ENCODE data around the gene FAM168B.

Gene FAM168B

DNA sequence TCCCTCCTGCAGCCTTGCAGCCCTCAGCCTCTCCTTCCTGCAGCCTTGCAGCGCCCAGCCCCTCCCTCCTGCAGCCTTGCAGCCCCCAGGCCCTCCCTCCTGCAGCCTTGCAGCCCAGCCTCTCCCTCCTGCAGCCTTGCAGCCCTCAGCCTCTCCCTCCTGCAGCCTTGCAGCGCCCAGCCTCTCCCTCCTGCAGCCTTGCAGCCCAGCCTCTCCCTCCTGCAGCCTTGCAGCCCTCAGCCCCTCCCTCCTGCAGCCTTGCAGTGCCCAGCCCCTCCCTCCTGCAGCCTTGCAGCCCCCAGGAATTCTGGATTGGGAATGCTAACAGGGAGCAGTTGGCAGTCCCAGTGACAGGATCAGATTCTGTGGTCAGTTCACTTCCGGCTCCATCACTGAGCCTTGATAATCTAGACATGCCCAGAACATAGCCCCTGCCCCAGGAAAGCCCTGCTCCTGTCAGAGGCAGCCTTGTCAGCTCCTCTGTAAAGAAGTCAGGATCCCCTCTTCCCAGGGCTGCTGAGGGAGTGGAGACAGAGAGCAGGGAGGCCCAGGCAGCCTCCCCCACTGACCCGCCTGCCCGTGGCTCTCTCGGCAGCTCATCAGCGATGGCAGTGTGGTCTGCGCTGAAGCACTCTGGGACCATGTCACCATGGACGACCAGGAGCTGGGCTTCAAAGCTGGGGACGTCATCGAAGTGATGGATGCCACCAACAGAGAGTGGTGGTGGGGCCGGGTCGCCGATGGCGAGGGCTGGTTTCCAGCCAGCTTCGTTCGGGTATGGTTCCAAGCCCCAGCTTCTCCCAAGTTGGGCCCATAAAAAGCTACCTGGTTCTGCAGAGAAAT is 54.8 kb downstream of the FAM168B start:
- DNase-seq, result no peak

DNA sequence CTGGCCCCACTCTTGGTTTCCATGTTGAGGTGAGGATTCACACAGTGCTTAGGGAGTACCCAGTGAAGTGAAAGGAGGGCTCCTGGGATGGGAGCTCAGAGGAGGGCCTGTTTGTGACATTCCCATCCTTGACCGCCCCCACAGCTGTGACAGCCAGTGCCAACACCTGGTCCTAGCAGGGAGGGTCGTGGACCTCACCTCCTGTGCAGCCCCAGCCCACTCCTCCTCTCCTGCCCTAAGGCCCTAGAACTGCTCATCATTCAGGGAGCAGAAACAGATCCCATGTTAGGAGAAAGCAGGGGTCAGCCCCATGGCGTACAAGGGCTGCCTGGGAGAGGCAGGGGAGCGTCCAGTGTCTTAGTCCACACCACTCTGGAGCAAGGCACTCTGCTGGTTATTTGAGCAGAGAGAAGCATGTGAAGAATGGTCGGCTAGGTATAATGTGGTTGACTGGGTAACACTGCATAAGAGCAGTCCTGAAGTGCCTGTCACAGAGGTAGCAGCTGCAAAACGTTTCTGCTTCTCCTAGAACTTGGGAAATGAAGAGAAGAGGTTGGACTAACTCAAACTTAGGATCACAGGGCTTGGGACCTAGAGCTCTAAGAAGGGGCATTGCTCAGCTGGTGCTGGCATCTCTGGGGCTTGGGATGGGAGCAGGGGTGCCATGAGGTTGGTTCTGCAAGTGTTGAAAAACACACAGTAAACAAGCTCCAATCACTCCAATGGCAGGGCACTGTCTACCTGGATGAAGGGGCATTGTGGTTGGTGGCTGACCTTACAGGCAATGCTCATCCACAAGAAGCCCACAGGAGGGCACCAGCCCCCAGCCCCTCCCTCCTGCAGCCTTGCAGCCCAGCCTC is 55.6 kb downstream of the FAM168B start:
- no peak for DNase-seq

DNA sequence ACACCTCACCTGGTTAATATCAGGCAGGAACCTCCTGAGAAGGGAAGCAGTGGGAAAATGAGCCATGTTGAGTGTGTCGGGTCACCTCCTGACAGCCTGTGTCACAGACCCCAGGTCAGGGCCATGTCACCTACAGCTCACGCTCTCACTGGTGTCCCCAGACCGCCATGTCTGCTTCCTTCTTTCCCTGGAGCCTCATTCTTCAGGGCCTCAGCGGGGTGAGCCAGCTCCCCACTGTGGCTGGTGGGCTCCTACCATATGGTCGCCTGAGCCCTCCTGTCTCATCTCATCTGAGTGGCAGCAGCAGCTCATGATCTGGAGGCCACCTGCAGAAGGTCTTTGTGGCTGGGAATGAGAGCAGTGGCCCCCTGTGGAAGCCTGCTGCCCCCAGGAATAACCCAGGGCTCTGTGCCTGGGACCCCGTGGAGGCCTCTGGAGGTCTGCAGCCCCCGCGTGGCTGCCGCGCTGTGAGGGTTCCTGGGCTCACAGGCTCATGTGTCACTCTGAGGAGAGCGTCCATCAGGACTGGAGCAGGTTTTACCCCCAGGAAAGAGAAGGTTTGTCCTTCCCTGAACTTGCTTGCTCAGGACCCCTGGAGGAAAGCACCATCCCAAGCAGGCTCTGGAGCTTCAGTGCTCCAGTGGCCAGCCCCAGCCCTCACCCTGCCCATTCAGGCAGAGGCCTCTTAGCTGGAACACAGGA is 56.4 kb downstream of the FAM168B start:
- no peak for DNase-seq

DNA sequence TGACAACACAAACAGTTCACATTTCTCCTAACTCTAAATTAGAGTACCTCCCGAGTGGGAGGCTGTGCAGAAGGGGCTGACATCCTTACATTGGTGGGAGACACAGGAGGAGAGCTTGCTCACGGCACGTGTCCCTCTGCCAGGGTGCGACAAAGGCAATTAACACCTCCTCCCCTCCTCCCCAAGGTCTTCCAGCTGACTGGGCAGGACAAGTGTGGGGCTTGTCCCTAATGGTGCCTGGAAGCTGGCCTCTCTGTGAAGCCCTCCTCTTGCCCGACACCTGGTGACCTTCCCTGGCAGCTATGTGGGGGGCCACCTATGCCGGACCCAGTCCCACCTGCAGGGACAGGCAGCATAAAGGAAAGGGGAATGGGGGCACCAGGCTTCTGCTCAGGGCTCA is 57.0 kb downstream of the FAM168B start:
- no peak for DNase-seq

DNA sequence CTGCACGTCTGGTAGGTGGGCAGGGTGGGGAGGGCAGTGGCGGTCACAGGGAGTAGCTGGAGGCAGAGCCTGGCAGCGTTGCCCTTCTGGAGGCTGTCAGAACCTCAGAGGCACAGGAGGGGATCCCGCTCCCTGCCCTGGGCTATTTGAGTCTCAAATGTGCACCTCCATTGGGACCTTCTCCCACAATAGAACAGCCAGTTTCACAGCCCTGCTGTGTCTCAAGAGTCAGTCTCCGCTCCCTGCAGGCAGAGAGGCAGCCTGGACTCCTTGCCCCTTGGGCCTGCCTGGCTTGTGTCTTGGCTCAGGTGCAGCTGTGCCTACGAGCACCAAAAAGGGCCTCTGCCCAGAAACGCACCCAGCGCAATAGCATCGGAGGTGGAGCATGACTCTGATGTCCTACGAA is 57.4 kb downstream of the FAM168B start:
- no peak for DNase-seq

DNA sequence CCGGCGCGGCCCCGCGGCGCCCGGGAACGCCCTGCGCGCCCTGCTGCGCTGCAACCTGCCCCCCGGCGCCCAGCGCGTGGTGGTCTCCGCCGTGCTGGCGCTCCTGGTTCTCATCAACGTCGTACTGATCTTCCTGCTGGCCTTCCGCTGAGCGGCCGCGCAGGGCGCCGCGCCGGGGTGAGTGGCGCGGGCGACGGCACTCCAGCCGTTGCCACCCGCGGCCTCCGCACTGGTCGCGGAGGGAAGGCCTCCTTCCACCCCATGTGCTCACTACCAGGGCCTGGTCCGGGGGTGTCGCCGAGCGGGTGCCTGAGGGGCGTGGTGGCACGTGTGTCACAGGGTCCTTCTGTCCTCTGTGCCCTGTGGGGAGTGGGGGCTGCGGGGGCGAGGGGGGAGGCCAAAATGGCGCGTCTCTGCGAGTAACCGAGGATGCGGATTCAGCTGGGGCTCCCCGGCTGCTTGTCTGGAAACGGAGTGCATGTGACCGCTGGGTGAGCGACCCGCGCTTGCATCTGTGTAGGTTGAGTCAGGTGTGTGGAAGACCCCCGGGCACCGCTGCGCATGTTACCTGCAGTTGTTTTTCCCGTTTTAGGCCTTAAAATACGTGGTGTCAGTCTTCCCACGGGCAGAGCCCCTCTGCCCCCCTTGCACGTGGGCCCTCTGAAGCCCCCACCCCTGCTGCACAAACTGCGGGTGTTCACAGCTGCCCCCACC is 58.0 kb downstream of the FAM168B start:
- DNase-seq, result no peak

DNA sequence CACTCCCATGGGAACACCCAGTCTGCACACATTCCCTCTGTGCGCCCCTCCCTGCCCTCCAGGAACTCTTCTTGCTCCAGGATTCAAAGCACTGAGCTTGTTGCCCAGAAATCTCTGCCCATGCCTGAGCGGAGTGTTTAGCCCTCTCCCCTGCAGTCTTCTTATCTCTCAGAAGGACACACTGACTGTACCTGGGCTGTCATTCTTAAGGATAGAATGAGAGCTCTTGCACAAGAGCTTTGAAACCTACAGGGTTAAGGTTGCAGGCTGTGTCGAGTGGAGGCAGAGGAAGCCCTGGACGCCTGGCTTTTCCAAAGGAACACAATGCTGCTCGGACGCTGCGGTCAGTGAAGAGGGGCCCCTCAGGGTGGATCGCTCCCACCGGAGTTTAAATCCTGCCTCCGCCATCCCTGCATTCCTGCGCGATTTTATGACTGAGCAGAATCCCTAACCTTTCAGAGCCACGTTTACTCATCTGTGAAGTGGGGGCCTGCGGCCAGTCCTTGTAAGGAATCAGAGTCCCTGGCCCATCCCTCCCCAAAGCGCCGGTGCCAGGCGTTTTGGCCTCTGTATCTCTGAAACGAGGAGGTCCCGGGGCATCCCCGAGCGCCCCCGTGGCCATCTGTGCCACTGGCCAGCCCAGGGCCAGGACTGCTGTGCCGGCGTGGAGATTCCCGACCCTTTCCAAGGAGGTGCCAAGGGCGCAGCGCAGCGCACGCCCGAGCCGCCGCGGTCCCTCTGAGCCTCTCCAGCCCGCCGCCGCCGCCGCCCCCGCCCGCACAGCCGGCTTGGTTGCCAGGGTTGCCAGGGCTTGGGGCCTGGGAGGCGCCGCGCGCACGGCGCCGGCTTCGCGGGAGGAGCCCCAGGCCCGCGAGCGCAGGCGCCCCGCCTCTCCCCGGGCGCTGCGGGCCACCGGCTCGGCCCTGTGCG is 58.9 kb downstream of the FAM168B start:
- no peak for DNase-seq

DNA sequence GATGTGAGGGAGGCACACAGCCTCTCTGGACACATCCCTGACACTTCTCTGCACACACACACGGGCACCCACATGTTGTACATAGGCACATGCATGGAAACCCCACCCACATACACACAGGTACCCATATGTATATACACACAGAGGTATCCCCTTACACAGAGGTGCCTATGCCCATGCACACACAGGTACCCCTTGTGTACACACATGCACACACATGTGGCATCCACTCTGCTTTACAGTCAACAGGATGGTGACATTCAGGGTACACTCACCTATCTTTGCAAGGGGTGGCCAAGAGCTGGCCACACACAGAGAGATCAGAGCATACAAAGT is 59.5 kb downstream of the FAM168B start:
- DNase-seq, result no peak

DNA sequence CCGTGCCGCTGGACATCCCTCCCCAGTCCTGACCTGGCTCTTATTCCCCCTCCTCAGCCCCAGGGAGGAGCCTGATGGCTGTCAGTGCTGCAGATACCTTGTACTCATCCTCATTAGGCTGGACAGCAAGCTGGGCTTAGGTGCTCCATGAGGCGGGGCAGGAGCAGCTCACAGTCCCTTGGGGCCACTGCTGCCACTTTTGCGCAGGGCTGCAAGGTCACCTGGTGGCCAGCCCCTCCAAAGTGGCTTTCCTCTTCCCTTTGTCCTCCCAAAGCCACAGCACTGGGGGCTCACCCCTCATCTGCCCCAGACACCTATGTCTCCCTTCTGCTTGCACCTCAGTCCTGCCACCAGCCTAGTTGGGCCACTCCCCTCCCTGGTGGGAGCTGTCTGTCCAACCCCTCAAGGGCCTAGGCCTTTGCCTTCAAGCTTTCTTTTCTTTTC is 60.8 kb downstream of the FAM168B start:
- DNase-seq, result no peak

DNA sequence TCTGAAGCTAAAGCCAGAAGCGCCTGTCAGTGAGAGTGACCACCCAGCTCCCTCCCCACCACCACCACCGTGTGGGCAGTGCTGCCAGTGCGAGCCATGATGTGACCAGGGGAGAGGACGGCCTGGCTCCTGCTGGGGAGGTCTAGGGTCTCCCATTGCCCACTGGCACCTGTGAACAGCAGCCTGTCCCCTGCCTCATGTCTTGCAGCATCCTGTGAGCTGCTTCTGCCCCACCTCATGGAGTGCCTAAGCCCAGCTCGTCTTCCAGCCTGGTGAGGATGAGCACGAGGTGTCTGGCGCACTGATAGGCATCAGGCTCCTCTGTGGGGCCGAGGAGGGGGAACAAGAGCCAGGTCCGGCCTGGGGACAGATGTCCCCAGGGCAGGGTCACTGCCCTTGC is 61.4 kb downstream of the FAM168B start:
- no peak for DNase-seq

DNA sequence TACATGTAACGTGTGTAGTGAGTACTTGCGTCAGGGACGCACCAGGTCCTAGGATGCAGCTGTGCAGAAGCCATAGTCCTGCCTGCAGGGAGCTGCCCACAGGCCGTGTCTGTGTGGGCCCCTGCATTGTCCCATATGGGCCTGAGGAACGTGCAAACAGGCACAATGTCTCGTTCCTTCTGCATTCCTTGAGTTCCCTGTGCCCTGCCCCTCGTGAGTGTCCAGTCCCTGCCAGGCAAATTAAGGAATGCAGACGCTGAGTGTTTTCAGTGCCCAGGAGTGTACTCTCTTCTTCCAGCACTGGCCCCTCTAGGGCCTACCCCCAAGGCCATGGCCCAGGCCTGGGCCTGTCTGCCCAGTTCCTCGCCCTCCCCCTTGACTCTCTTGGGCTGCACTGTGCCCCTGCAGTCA is 61.8 kb downstream of the FAM168B start:
- DNase-seq, result no peak

DNA sequence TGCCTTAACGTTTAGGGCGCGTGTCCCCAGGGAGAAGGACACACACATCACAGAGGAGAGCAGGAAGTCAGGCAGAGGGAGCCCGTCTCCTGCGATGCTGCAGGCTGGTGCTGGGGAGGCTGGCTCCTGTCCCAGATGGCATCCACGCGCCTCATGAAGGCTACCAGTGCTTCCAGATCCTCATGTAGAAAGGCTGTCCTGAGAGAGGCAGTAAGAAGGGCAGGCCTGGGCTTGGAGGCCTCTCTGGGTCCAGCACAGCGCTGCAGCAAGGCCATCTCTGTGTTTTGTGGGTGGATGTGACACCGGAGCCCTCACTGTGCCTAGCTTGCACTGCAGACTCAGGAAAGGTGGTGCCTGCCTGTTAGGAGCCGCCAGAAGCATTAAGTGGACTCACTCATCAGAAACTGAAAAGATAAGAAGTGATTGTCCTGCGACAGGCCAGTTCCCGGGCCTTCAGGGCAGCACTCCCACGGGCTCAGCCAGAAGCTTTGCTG is 62.7 kb downstream of the FAM168B start:
- no peak for DNase-seq

DNA sequence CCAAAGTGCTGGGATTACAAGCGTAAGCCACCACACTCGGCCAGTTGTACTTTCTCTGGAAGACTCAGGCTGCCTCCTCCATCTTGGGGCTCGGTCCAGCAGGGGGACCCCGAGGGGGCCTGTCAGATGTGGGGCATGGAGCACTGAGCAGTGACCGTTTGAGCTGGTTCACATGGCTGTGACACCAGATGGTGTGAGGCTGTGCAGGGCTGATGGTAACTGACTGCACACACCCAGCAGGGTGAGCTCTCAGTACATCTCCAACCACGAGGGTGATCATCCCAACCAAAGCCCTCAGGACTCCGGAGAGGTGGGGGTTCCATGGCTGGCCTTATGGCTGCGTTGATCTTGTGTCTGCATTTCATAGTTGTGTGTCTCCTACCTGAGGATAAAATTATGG is 63.4 kb downstream of the FAM168B start:
- no peak for DNase-seq

DNA sequence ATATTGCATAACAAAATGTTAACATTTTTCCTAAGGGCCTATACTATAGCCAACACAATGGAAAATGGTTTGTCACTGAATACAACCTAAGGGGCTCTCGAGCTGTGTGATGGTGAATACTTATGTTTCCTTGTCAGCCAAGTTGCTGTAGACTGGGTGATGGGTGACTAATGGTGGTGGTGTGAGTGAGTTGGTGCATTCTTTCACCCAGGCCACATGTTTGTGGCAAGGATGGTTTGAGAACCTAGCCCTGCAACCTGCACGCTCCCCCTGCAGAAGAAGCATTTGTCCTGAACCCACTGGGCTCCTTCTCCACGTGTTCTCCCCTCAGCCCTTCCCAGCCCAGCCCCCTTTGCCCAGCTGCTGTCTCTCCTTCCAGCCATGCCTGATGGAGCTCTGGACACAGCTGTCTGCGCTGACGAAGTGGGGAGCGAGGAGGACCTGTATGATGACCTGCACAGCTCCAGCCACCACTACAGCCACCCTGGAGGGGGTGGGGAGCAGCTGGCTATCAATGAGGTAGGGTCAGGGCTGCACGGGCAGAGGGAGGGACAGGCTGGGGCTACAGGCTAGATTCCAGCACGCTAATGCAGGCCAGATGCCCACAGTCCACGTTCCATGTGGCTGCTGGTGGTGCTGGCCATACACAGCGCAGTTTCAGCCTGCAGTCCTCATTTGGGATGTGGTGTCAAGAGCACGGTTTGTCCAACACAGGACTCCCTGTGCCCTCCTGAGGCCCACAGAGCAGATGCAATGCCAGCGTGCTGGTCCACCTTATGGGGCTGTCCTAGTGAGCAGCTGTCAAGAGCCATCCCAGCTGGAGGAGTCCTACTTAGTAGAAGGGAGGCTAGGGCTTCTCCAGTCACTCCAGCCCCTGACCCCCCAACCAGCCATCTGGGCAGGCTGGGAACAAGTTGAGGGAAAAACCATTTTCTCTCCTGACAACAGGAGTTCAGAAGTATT is 65.4 kb downstream of the FAM168B start:
- no peak for DNase-seq

DNA sequence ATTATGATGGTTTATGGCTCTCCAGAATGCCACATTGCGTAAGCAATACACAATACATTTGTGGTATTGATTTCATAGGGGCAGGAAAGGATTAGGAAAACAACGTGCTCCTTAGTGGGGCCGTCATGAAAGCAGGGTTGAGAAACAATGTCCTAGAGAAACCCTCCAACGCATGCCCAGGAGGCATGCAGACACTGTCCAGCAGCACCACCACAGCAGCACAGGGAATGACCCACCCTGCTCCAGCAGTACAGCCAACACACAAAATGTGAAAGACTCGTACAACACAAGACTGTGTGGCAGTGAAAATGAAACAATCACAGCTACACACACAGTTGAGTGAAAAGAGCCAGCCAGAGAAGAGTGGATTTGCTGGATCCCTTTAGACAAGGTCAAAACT is 66.3 kb downstream of the FAM168B start:
- DNase-seq, result no peak

DNA sequence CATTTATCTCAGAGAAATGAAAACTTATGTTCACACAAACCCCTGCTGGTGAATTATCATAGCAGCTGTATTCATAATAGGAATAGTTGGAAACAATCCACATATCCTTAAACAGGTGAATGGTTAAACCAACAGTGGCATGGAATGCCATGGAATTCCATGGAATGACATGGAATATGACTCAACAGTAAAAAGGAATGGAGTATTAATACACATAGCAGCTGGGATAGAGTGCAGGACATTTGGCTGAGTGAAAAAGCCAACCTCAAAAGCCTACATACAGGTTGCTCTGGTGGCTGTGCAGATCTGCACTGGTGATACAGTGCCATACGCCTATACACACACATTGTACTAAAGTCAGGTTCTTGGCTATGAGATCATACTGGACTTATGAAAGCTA is 69.5 kb downstream of the FAM168B start:
- no peak for DNase-seq

DNA sequence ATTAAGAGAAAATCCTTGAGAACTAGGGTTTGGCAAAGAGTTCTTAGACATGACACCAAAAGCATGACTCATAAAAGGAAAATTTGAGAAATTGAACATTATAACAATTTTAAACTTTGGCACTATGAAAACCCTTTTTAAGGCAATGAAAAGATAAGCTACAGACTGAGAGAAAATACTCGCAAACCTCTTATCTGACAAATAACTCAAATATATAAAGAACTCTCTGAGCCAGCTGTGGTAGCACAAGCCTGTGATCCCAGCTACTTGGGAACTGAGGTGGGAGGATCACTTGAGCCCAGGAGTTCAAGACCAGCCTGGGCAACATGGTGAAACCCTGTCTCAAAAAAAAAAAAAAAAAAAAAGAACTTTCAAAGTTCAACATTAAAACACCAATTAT is 70.5 kb downstream of the FAM168B start:
- no peak for DNase-seq

DNA sequence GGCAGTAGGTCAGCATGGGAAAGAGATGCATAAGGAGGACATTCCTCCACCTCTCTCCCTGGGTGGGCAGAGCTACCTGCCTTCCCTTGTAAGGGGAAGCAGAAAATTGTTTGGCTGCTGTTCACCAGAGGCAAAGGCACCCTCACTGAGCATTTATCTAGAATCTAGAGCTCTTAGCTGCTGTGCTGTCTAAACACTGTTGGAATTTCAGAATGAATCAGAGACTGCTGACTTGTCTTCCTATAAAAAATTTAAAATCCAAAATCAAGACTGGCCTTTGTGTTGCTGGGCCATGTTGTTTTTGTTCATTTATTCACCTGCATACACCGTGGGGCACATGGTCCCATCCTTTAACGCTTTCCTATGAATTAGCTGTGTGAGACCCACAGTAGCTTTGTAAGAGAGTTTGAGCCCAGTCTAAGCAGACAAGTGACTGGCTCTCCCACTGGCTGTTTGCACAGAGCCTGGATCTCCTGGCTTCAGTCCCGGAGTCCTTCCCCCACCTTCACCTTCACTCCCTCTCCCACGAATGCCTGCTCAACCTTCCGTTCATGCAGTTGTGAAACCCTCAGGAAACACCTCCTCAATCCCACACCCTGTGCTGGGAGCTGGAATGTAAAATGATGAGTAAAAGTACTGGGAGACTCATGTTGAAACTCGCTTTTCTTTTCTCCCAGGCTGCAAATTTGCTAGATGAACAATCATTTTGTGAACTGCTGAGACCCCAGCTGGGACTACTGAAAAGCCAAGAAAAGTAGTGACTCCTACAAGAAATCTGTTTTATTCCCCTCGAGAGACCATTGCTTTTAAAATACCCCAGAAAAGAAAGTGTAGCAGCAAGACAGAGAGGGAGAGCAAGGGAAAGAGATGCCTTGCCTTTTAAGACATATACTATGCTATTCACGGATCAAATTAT is 76.2 kb downstream of the FAM168B start:
- no peak for DNase-seq

DNA sequence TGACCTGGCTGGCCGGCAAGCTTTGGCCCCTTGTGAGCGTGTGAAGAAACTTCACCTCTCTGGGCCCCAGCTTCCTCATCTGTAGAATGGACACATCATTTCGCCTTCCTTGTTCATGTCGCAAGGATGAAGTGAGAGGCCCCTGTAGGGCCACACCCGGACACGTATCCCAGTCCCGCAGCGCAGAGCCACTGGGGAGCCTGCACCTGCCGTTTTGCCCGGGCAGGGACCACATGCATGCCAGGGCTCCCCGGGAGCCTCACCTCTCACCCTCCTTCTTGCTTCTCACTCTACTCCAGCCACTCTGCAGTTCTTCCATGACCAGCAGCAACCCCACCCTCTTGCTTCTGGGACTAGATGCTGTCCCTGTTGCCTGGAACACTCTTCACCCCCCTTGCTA is 77.5 kb downstream of the FAM168B start:
- DNase-seq, result no peak

Data from stimulated activated CD4-positive, alpha-beta T cell treated with anti-CD3 and anti-CD28 coated beads, Interleukin-1b, Interleukin-23, amount 100 ng/mL, for 48 hours (primary cell).